Hepatocyte (in vitro differentiated cells): ENCODE measurements around the gene RANBP1.

Source experiments
- EZH2 ChIP-seq: fragments of 200-600 bp; sonication (generic); IDR thresholded peaks from 2 replicates; pipeline ENCODE4 v1.6.1; 2016; ENCODE audit warnings: antibody characterized with exemption, mild to moderate bottlenecking, borderline replicate concordance
- EZH2phosphoT487 ChIP-seq: fragments of 200-600 bp; sonication (generic); IDR thresholded peaks from one replicate; pipeline ENCODE4 v1.6.1; 2018; ENCODE audit warnings: antibody characterized with exemption, mild to moderate bottlenecking, low read depth, moderate library complexity; ENCODE audit not compliant: unreplicated experiment, severe bottlenecking

DNA sequence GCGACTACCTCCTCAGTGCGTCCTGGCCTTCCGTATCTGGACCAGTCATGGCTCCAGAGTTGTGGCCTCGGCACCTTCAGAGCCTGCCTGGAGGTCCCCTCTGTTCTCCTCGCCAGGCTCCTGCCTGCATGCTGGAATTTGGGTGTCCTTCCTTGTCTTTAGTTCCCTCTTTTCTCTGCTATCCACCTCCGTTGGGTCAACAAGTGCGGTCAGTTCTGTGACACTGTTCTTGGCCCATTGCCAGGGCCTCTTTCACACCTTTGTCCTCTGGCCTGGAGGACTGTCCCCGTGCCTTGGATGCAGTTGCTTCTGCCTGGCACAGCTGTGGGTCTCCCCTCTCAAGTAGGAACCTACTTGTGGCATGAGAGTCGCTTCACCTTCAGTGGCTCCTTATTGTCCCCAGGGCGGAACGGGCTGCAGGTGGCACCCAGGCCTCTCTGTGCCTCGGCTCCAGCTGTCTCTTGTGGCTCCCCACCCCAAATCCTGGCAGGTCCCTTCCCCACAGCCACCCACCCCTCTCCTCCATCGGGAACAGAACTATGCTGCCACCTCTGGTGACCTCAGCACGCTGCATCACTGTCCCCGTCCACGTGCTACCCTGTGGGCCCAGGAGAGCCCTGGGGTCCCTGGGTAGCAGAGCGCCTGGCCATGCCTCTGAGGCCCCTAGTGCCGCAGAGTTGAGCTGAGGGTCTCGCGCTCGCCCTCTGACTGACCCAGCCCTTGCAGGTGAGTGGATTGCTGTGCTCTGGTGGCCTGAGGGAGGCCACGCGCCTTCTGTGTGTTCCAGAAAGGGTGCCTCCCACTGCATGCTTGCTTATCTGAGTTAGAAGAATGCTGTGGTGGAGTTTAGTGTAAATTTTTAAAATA is 31.1 kb upstream of the RANBP1 start:
- TF ChIP-seq EZH2phosphoT487 (no peak), EZH2 (no peak)
